ENCODE results near the gene LMF2. TPM values are rescaled to one million over a fixed set of nuclear protein-coding genes. Genes with fewer than 3 reads are reported as not detected.

Gene LMF2
- polyA plus RNA-seq, 6 donors from 2014 or later, result 6.4 to 20.9 (median 10.1) TPM

- peak overlapping the region; percentile 89 to 97 (median 95) for H3K4me3 Mint-ChIP-seq
- peak overlapping the region; percentile 96 to 100 (median 100) for H3K27ac Mint-ChIP-seq
- H3K36me3 Mint-ChIP-seq, result no peaks in the 10 kb centered on the region
- no peaks in the 10 kb centered on the region for H3K27me3 Mint-ChIP-seq
- H3K9me3 Mint-ChIP-seq, result no peaks in the 10 kb centered on the region
- H3K4me1 Mint-ChIP-seq, result peaks cover 39 to 52% (median 40%) of the 10 kb centered on the region in 3 donors
- ATAC-seq (ENCODE audit: low read depth in 2 of 2), result no peak
- no peak for DNase-seq
These were observed 24.6 kb upstream of the LMF2 start for GRCh38 chr22:50531962-50532674.

GRCh38 chr22:50531546-50531961, 24.1 kb upstream of the LMF2 start:
- Mint-ChIP-seq H3K4me3 (peak overlapping the region; percentile 89 to 97 (median 95)), H3K4me1 (peaks cover 44 to 53% (median 45%) of the 10 kb centered on the region in 3 donors), H3K27me3 (no peaks in the 10 kb centered on the region), H3K27ac (peak overlapping the region; percentile 99 to 100 (median 100)), H3K9me3 (no peaks in the 10 kb centered on the region), H3K36me3 (no peaks in the 10 kb centered on the region)
- DNase-seq (peak; percentile 83), ATAC-seq (ENCODE audit: low read depth in 2 of 2) (peak; percentile 59 to 61)

GRCh38 chr22:50530877-50531545, 23.5 kb upstream of the LMF2 start:
- H3K4me1 Mint-ChIP-seq, result peaks cover 45 to 53% (median 45%) of the 10 kb centered on the region in 3 donors
- peak; percentile 86 for DNase-seq
- H3K9me3 Mint-ChIP-seq, result no peaks in the 10 kb centered on the region
- H3K36me3 Mint-ChIP-seq, result no peaks in the 10 kb centered on the region
- peak; percentile 61 for ATAC-seq (ENCODE audit: low read depth in 2 of 2)
- peak overlapping the region; percentile 89 to 97 (median 95) for H3K4me3 Mint-ChIP-seq
- H3K27ac Mint-ChIP-seq, result peak overlapping the region; percentile 99 to 100 (median 100)
- H3K27me3 Mint-ChIP-seq, result no peaks in the 10 kb centered on the region

GRCh38 chr22:50530580-50530876, 23.0 kb upstream of the LMF2 start:
- H3K27ac Mint-ChIP-seq, result peak overlapping the region in 5 of 6 donors; percentile 99 to 100 (median 100)
- ATAC-seq (ENCODE audit: low read depth in 2 of 2) (peak; percentile 0 to 1), DNase-seq (no peak)
- H3K4me3 Mint-ChIP-seq, result peak overlapping the region; percentile 89 to 97 (median 95)
- peaks cover 45 to 53% (median 45%) of the 10 kb centered on the region in 3 donors for H3K4me1 Mint-ChIP-seq
- H3K9me3 Mint-ChIP-seq, result no peaks in the 10 kb centered on the region
- no peaks in the 10 kb centered on the region for H3K27me3 Mint-ChIP-seq
- no peaks in the 10 kb centered on the region for H3K36me3 Mint-ChIP-seq

- Mint-ChIP-seq H3K4me1 (peaks cover 45 to 49% (median 47%) of the 10 kb centered on the region in 3 donors), H3K27ac (peak within 1 kb of the TSS; percentile 99 to 100 (median 100)), H3K4me3 (peak within 1 kb of the TSS; percentile 89 to 97 (median 95)), H3K9me3 (no peaks in the 10 kb centered on the region), H3K27me3 (no peaks in the 10 kb centered on the region), H3K36me3 (no peaks in the 10 kb centered on the region)
- peak; percentile 8 to 17 for ATAC-seq (ENCODE audit: low read depth in 2 of 2)
- peak; percentile 69 for DNase-seq
These were observed 22.5 kb upstream of the LMF2 start, which contains the start of gene TYMP for GRCh38 chr22:50529897-50530579. Gene TYMP (minus strand): TSS chr22:50530012. CDS start chr22:50529709, 303 bp downstream.

- Mint-ChIP-seq H3K4me3 (peak overlapping the region in 5 of 8 donors; percentile 19 to 95 (median 69)), H3K9me3 (no peaks in the 10 kb centered on the region), H3K27ac (peak overlapping the region in 3 of 6 donors; percentile 53 to 100 (median 62)), H3K27me3 (no peaks in the 10 kb centered on the region), H3K36me3 (no peaks in the 10 kb centered on the region), H3K4me1 (peaks cover 47 to 50% (median 48%) of the 10 kb centered on the region in 3 donors)
- DNase-seq (no peak), ATAC-seq (ENCODE audit: low read depth in 2 of 2) (no peak)
These were observed 22.0 kb upstream of the LMF2 start for GRCh38 chr22:50529416-50529896.

- no peaks in the 10 kb centered on the region for H3K9me3 Mint-ChIP-seq
- ATAC-seq (ENCODE audit: low read depth in 2 of 2) (no peak), DNase-seq (no peak)
These were observed 21.3 kb upstream of the LMF2 start for GRCh38 chr22:50528682-50529415.

GRCh38 chr22:50527921-50528681, 20.6 kb upstream of the LMF2 start:
- DNase-seq (no peak), ATAC-seq (ENCODE audit: low read depth in 2 of 2) (no peak)
- H3K4me3 Mint-ChIP-seq, result peak overlapping the region; percentile 83 to 95 (median 87)
- H3K4me1 Mint-ChIP-seq, result peaks cover 40 to 44% (median 41%) of the 10 kb centered on the region in 3 donors
- H3K27ac Mint-ChIP-seq, result peak overlapping the region; percentile 81 to 96 (median 92)
- H3K27me3 Mint-ChIP-seq, result no peaks in the 10 kb centered on the region
- no peaks in the 10 kb centered on the region for H3K36me3 Mint-ChIP-seq
- H3K9me3 Mint-ChIP-seq, result no peaks in the 10 kb centered on the region

More at GRCh38 chr22:50528682-50529415, 21.3 kb upstream of the LMF2 start:
- H3K36me3 Mint-ChIP-seq, result no peaks in the 10 kb centered on the region
- H3K4me3 Mint-ChIP-seq, result peak overlapping the region; percentile 54 to 95 (median 84)
- H3K27me3 Mint-ChIP-seq, result no peaks in the 10 kb centered on the region
- H3K27ac Mint-ChIP-seq, result peak overlapping the region in 5 of 6 donors; percentile 53 to 95 (median 90)
- H3K4me1 Mint-ChIP-seq, result peaks cover 47% of the 10 kb centered on the region in 3 donors

GRCh38 chr22:50526834-50527801, 19.6 kb upstream of the LMF2 start:
- peaks cover 33 to 40% (median 38%) of the 10 kb centered on the region in 3 donors for H3K4me1 Mint-ChIP-seq
- ATAC-seq (ENCODE audit: low read depth in 2 of 2) (no peak), DNase-seq (no peak)
- H3K27ac Mint-ChIP-seq, result peak overlapping the region; percentile 81 to 96 (median 92)
- no peaks in the 10 kb centered on the region for H3K27me3 Mint-ChIP-seq
- no peaks in the 10 kb centered on the region for H3K9me3 Mint-ChIP-seq
- peak overlapping the region; percentile 83 to 95 (median 86) for H3K4me3 Mint-ChIP-seq
- H3K36me3 Mint-ChIP-seq, result no peaks in the 10 kb centered on the region

- H3K27me3 Mint-ChIP-seq, result no peaks in the 10 kb centered on the region
- peak overlapping the region; percentile 83 to 95 (median 88) for H3K4me3 Mint-ChIP-seq
- H3K36me3 Mint-ChIP-seq, result no peaks in the 10 kb centered on the region
- no peaks in the 10 kb centered on the region for H3K9me3 Mint-ChIP-seq
- ATAC-seq (ENCODE audit: low read depth in 2 of 2) (peak; percentile 31 to 35), DNase-seq (peak; percentile 79)
- H3K27ac Mint-ChIP-seq, result peak overlapping the region; percentile 81 to 95 (median 92)
- H3K4me1 Mint-ChIP-seq, result peaks cover 33 to 41% (median 39%) of the 10 kb centered on the region in 3 donors
These were observed 18.8 kb upstream of the LMF2 start for GRCh38 chr22:50526108-50526833.

GRCh38 chr22:50525858-50526107, 18.3 kb upstream of the LMF2 start:
- H3K27ac Mint-ChIP-seq, result peak overlapping the region in 4 of 6 donors; percentile 68 to 93 (median 88)
- no peaks in the 10 kb centered on the region for H3K36me3 Mint-ChIP-seq
- DNase-seq (no peak), ATAC-seq (ENCODE audit: low read depth in 2 of 2) (no peak)
- peaks cover 35 to 36% (median 35%) of the 10 kb centered on the region in 3 donors for H3K4me1 Mint-ChIP-seq
- H3K9me3 Mint-ChIP-seq, result no peaks in the 10 kb centered on the region
- H3K27me3 Mint-ChIP-seq, result no peaks in the 10 kb centered on the region
- peak overlapping the region; percentile 73 to 95 (median 88) for H3K4me3 Mint-ChIP-seq

Data from naive B cell (primary cell).